ENCODE measurements around the gene CD7.

Gene CD7

DNA sequence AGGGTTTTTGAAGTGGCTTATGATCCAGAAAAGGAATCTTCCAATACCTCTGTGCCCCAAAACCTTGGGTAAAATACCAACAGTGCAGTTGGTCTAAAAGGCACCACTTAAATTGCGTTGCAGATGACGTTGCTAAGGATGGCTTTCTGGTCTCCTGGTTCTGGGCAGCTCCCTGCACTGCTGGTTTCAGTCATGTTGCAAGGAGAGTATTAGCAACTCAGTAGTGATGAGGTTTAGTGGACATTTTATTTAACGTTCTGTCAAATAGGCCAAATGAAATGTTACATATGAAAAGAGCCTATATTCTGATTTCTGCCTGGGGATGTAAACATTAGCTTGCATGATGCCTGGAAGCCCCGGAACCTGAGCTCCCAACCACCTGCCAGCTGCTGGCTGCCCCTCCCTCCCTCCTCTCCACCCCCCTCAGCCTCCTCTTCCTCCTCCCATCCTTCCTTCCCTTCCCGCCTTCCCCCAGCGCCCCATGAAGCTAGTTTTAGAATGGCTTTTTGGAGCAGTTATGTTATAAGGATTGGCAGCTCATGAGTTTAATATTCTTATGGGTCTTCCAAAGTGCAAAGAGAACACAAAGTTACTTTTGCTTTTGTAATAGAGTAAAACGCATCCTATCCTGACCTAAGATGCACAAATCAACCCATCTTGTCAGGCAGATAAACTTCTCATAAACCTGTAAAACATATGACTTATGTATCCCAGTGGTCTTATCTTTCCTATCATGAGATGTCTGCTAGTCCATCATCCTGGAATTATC, 20.7 kb downstream of the CD7 start (continued):
- no peak for TF ChIP-seq TSHZ2 (CRISPR knock-in tag; IDR thresholded peaks at IDR 0.05)

DNA sequence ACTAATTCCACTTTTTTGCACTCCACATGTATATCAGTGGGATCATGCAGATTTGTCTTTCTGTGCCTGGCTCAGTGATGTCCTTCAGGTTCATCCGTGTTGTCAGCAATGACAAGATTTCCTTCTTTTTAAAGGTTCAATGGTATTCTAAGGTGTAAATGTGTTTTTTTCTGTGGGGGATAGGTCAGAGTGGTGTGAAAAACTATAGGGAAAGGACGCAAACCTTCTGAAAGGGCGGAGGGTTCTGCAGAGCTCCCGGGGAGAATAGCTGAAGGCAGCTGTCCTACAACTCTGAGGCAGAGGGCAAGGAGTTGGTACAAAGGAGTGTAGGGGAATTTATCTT, 22.0 kb downstream of the CD7 start:
- no peak for TF ChIP-seq CSDC2 (CRISPR knock-in tag; IDR thresholded peaks at IDR 0.05)
- no peak for TF ChIP-seq ZNF8 (CRISPR knock-in tag; IDR thresholded peaks at IDR 0.05)
- TF ChIP-seq ZFP3 (CRISPR knock-in tag; IDR thresholded peaks at IDR 0.05), result no peak
- TF ChIP-seq ZC3H10 (CRISPR knock-in tag; IDR thresholded peaks at IDR 0.05), result no peak
- TF ChIP-seq GLIS3 (CRISPR knock-in tag; IDR thresholded peaks at IDR 0.05), result no peak
- no peak for TF ChIP-seq ZNF70 (CRISPR knock-in tag; IDR thresholded peaks at IDR 0.05)
- no peak for TF ChIP-seq PATZ1 (CRISPR knock-in tag; IDR thresholded peaks at IDR 0.05; ENCODE audit: borderline replicate concordance)
- TF ChIP-seq BACH2 (CRISPR knock-in tag; IDR thresholded peaks at IDR 0.05; ENCODE audit: borderline replicate concordance), result no peak
- TF ChIP-seq ESRRG (CRISPR knock-in tag; IDR thresholded peaks at IDR 0.05), result no peak
- TF ChIP-seq TOX (CRISPR knock-in tag; IDR thresholded peaks at IDR 0.05; ENCODE audit: borderline replicate concordance), result no peak
- no peak for TF ChIP-seq CSRNP3 (CRISPR knock-in tag; IDR thresholded peaks at IDR 0.05)
- TF ChIP-seq, protein P1, sequence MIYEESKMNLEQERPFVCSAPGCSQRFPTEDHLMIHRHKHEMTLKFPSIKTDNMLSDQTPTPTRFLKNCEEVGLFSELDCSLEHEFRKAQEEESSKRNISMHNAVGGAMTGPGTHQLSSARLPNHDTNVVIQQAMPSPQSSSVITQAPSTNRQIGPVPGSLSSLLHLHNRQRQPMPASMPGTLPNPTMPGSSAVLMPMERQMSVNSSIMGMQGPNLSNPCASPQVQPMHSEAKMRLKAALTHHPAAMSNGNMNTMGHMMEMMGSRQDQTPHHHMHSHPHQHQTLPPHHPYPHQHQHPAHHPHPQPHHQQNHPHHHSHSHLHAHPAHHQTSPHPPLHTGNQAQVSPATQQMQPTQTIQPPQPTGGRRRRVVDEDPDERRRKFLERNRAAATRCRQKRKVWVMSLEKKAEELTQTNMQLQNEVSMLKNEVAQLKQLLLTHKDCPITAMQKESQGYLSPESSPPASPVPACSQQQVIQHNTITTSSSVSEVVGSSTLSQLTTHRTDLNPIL (CRISPR knock-in tag; IDR thresholded peaks at IDR 0.05; ENCODE audit: low read depth), result no peak
- no peak for TF ChIP-seq PPARA (CRISPR knock-in tag; IDR thresholded peaks at IDR 0.05; ENCODE audit: borderline replicate concordance)
- TF ChIP-seq TSHZ2 (CRISPR knock-in tag; IDR thresholded peaks at IDR 0.05), result no peak
- TF ChIP-seq RARB (CRISPR knock-in tag; IDR thresholded peaks at IDR 0.05), result no peak
- TF ChIP-seq POU6F1 (CRISPR knock-in tag; IDR thresholded peaks at IDR 0.05; ENCODE audit: borderline replicate concordance, low read depth), result no peak
- ATAC-seq, result no peak
